Activated CD8-positive, alpha-beta T cell treated with anti-CD3 and anti-CD28 coated beads, Interleukin-2, amount 10 ng/mL, durations not matched to agents 7 days and 5 days (primary cell): ENCODE results near the gene NAA15. TPM values are rescaled to one million over a fixed set of nuclear protein-coding genes. Genes with fewer than 3 reads are reported as not detected.

Experiments
- ATAC-seq: fragments of 150-1000 bp; cut with Tn5 transposase; one replicate; pipeline ENCODE4 v1.10.0; 2021; ENCODE audit warnings: moderate library complexity
- CTCF ChIA-PET: fragments of 350-600 bp; sonication (Branson Sonifier 250); formaldehyde crosslinking; loops from one replicate; lab custom pipeline; 2021; ENCODE audit warnings: antibody characterized with exemption; lab: Charles Lee
- POLR2A ChIA-PET: fragments of 350-600 bp; sonication (Branson Sonifier 250); formaldehyde crosslinking; loops from one replicate; lab custom pipeline; 2021; ENCODE audit warnings: antibody characterized with exemption; lab: Charles Lee
- DNase-seq: peaks from one replicate; pipeline ENCODE4 v3.0.0-alpha.2; 2020
- H3K27ac Mint-ChIP-seq: one replicate; pipeline ENCODE4 v1.8.0; 2021; ENCODE audit warnings: mild to moderate bottlenecking, mixed read lengths
- H3K27me3 Mint-ChIP-seq: one replicate; pipeline ENCODE4 v1.8.0; 2021; ENCODE audit warnings: low read depth, mixed read lengths
- H3K36me3 Mint-ChIP-seq: one replicate; pipeline ENCODE4 v1.8.0; 2021; ENCODE audit warnings: low read depth, mixed read lengths
- H3K4me1 Mint-ChIP-seq: one replicate; pipeline ENCODE4 v1.8.0; 2021; ENCODE audit warnings: low read depth, mixed read lengths
- H3K4me3 Mint-ChIP-seq: one replicate; pipeline ENCODE4 v1.8.0; 2021; ENCODE audit warnings: mild to moderate bottlenecking, mixed read lengths
- H3K9me3 Mint-ChIP-seq: one replicate; pipeline ENCODE4 v1.8.0; 2022; ENCODE audit warnings: mixed read lengths; ENCODE audit not compliant: insufficient read depth
- total RNA-seq, 2 experiments: library from RNA; stranded (reverse); gene quantifications; one replicate each; pipeline ENCODE4 v1.2.3, GENCODE V29; 2021

NAA15 gene
- total RNA-seq, 2 experiments from 2014 or later: 61.2 to 66.2 TPM

GRCh38 chr4:139367421-139368090, 66.3 kb downstream of the NAA15 start:
- CTCF ChIA-PET: interaction anchor here (1.3 to 1.8 kb wide), 3 partner anchors 14 to 337 kb away, joined by 3 to 6 read pairs (median 4); no protein-coding TSS in a partner anchor
- DNase-seq: no peak
- Mint-ChIP-seq H3K4me3 (no peak overlapping the region), H3K27ac (peak overlapping the region; percentile 18), H3K4me1 (peaks cover 3% of the 10 kb centered on the region), H3K36me3 (peaks cover 59% of the 10 kb centered on the region), H3K27me3 (no peaks in the 10 kb centered on the region), H3K9me3 (no peaks in the 10 kb centered on the region)
- no peak for ATAC-seq
- POLR2A ChIA-PET: no interaction called here

GRCh38 chr4:139368998-139369397, 67.7 kb downstream of the NAA15 start:
- DNase-seq: no peak

GRCh38 chr4:139374251-139374650, 72.9 kb downstream of the NAA15 start:
- DNase-seq (no peak), ATAC-seq (no peak)
- Mint-ChIP-seq H3K27me3 (no peaks in the 10 kb centered on the region), H3K36me3 (peaks cover 50% of the 10 kb centered on the region), H3K27ac (no peak overlapping the region), H3K4me3 (no peak overlapping the region), H3K9me3 (no peaks in the 10 kb centered on the region), H3K4me1 (no peaks in the 10 kb centered on the region)
- CTCF ChIA-PET: no interaction called here
- POLR2A ChIA-PET: no interaction called here

More at GRCh38 chr4:139368998-139369397, 67.7 kb downstream of the NAA15 start:
- Mint-ChIP-seq H3K27ac (no peak overlapping the region), H3K36me3 (peaks cover 62% of the 10 kb centered on the region), H3K4me3 (no peak overlapping the region), H3K27me3 (no peaks in the 10 kb centered on the region), H3K4me1 (peaks cover 3% of the 10 kb centered on the region), H3K9me3 (no peaks in the 10 kb centered on the region)
- CTCF ChIA-PET: interaction anchor here (1.3 to 1.4 kb wide), 2 partner anchors 9 to 339 kb away, joined by 3 to 6 read pairs; no protein-coding TSS in a partner anchor
- ATAC-seq: no peak
- POLR2A ChIA-PET: no interaction called here

- ChIA-PET POLR2A (no interaction called here), CTCF (no interaction called here)
- no peak overlapping the region for H3K27ac Mint-ChIP-seq
- peaks cover 52% of the 10 kb centered on the region for H3K36me3 Mint-ChIP-seq
- H3K4me1 Mint-ChIP-seq: peaks cover 22% of the 10 kb centered on the region
- DNase-seq (no peak), ATAC-seq (no peak)
- no peaks in the 10 kb centered on the region for H3K27me3 Mint-ChIP-seq
- H3K4me3 Mint-ChIP-seq: no peak overlapping the region
- no peaks in the 10 kb centered on the region for H3K9me3 Mint-ChIP-seq
These were observed 85.1 kb downstream of the NAA15 start for GRCh38 chr4:139386421-139386820.

GRCh38 chr4:139389102-139389501, 87.8 kb downstream of the NAA15 start:
- CTCF ChIA-PET: no interaction called here
- no peaks in the 10 kb centered on the region for H3K9me3 Mint-ChIP-seq
- no peak overlapping the region for H3K27ac Mint-ChIP-seq
- peaks cover 54% of the 10 kb centered on the region for H3K36me3 Mint-ChIP-seq
- DNase-seq: no peak
- no peaks in the 10 kb centered on the region for H3K27me3 Mint-ChIP-seq
- POLR2A ChIA-PET: no interaction called here
- peaks cover 22% of the 10 kb centered on the region for H3K4me1 Mint-ChIP-seq
- no peak for ATAC-seq
- H3K4me3 Mint-ChIP-seq: no peak overlapping the region

- Mint-ChIP-seq H3K9me3 (no peaks in the 10 kb centered on the region), H3K27me3 (no peaks in the 10 kb centered on the region), H3K36me3 (peaks cover 56% of the 10 kb centered on the region), H3K27ac (no peak overlapping the region), H3K4me1 (peaks cover 22% of the 10 kb centered on the region), H3K4me3 (no peak overlapping the region)
- CTCF ChIA-PET: no interaction called here
- ATAC-seq (no peak), DNase-seq (no peak)
- POLR2A ChIA-PET: no interaction called here
These were observed 88.7 kb downstream of the NAA15 start for GRCh38 chr4:139389991-139390390.

GRCh38 chr4:139391731-139392130, 90.4 kb downstream of the NAA15 start:
- POLR2A ChIA-PET: no interaction called here
- H3K36me3 Mint-ChIP-seq: peaks cover 54% of the 10 kb centered on the region
- DNase-seq: no peak

GRCh38 chr4:139392797-139393196, 91.5 kb downstream of the NAA15 start:
- Mint-ChIP-seq H3K36me3 (peaks cover 52% of the 10 kb centered on the region), H3K27ac (no peak overlapping the region), H3K4me1 (peaks cover 22% of the 10 kb centered on the region), H3K9me3 (no peaks in the 10 kb centered on the region), H3K27me3 (no peaks in the 10 kb centered on the region), H3K4me3 (no peak overlapping the region)
- no peak for DNase-seq
- ATAC-seq: no peak
- ChIA-PET CTCF (no interaction called here), POLR2A (no interaction called here)

More at GRCh38 chr4:139391731-139392130, 90.4 kb downstream of the NAA15 start:
- no peaks in the 10 kb centered on the region for H3K27me3 Mint-ChIP-seq
- ATAC-seq: no peak
- no peak overlapping the region for H3K27ac Mint-ChIP-seq
- CTCF ChIA-PET: no interaction called here
- H3K9me3 Mint-ChIP-seq: no peaks in the 10 kb centered on the region
- no peak overlapping the region for H3K4me3 Mint-ChIP-seq
- peaks cover 22% of the 10 kb centered on the region for H3K4me1 Mint-ChIP-seq

- Mint-ChIP-seq H3K4me3 (no peak overlapping the region), H3K27ac (no peak overlapping the region), H3K27me3 (no peaks in the 10 kb centered on the region), H3K9me3 (no peaks in the 10 kb centered on the region), H3K4me1 (no peaks in the 10 kb centered on the region), H3K36me3 (peaks cover 14% of the 10 kb centered on the region)
- ChIA-PET POLR2A (no interaction called here), CTCF (no interaction called here)
- DNase-seq: no peak
- no peak for ATAC-seq
These were observed 100.1 kb downstream of the NAA15 start for GRCh38 chr4:139401368-139401767.

GRCh38 chr4:139402436-139402835, 101.1 kb downstream of the NAA15 start:
- no peaks in the 10 kb centered on the region for H3K4me1 Mint-ChIP-seq
- H3K27ac Mint-ChIP-seq: no peak overlapping the region
- ATAC-seq (no peak), DNase-seq (no peak)
- peaks cover 13% of the 10 kb centered on the region for H3K36me3 Mint-ChIP-seq
- ChIA-PET POLR2A (no interaction called here), CTCF (interaction anchor here (1.1 kb wide), 1 partner anchor 14 kb away, joined by 3 read pairs; no protein-coding TSS in a partner anchor)
- no peak overlapping the region for H3K4me3 Mint-ChIP-seq
- H3K9me3 Mint-ChIP-seq: no peaks in the 10 kb centered on the region
- no peaks in the 10 kb centered on the region for H3K27me3 Mint-ChIP-seq

GRCh38 chr4:139403462-139403861, 102.2 kb downstream of the NAA15 start:
- H3K4me1 Mint-ChIP-seq: no peaks in the 10 kb centered on the region
- POLR2A ChIA-PET: no interaction called here
- H3K27me3 Mint-ChIP-seq: no peaks in the 10 kb centered on the region
- H3K27ac Mint-ChIP-seq: no peak overlapping the region
- peaks cover 11% of the 10 kb centered on the region for H3K36me3 Mint-ChIP-seq
- ATAC-seq: no peak
- CTCF ChIA-PET: interaction anchor here (1.1 kb wide), 1 partner anchor 13 kb away, joined by 3 read pairs; no protein-coding TSS in a partner anchor
- DNase-seq: no peak
- no peaks in the 10 kb centered on the region for H3K9me3 Mint-ChIP-seq
- no peak overlapping the region for H3K4me3 Mint-ChIP-seq

- CTCF ChIA-PET: no interaction called here
- no peaks in the 10 kb centered on the region for H3K4me1 Mint-ChIP-seq
- DNase-seq (no peak), ATAC-seq (no peak)
- peaks cover 19% of the 10 kb centered on the region for H3K36me3 Mint-ChIP-seq
- H3K27me3 Mint-ChIP-seq: no peaks in the 10 kb centered on the region
- POLR2A ChIA-PET: no interaction called here
- no peaks in the 10 kb centered on the region for H3K9me3 Mint-ChIP-seq
- H3K4me3 Mint-ChIP-seq: no peak overlapping the region
- H3K27ac Mint-ChIP-seq: no peak overlapping the region
These were observed 109.0 kb downstream of the NAA15 start for GRCh38 chr4:139410312-139410711.
